Sciatic nerve (tissue), 2 donors: ENCODE results near the gene SNHG17. TPM values are rescaled to one million over a fixed set of nuclear protein-coding genes. Genes with fewer than 3 reads are reported as not detected.
A peak's percentile ranks its signal among the peaks of the same experiment; 100 is the strongest.
"Not testable (repeated sequence)": the region's sequence is repeated elsewhere in the genome, so short reads cannot be mapped to it uniquely, and the experiment has no call there.

ENCODE experiments used
- ATAC-seq: fragments of 200-7000 bp; cut with Tn5 transposase; one replicate; pipeline ENCODE4 v1.9.1; 2020; ENCODE audit warnings: mild to moderate bottlenecking, moderate library complexity
- DNase-seq: peaks from one replicate; pipeline ENCODE4 v3.0.0-alpha.2; 2020; ENCODE audit warnings: low spot score
- intact Hi-C: fragments of 100-400 bp; cut with DNase I; formaldehyde crosslinking; loops from one replicate; pipeline ENCODE4 v1.14.2; 2022
- total RNA-seq: library from RNA; stranded (reverse); fragmentation: NEBNext Ultra II Directional; extraction: Animal tissue kit (Norgen Biotek cat#: 25700); gene quantifications from one replicate; pipeline ENCODE4 v1.2.1, GENCODE V29; 2021
- donor health status: DM: no; HTN: no; CAD: no.
- donor health status: DM: no; HTN: no; CAD: no.

The SNHG17 gene
- total RNA-seq, result 30.8 TPM

- peak; percentile 94 for DNase-seq
- intact Hi-C loops, result no loop called here
- peak; percentile 90 for ATAC-seq
Observed at GRCh38 chr20:38434770-38435554, at the start of gene SNHG17. SNHG17 (minus strand) TSS chr20:38435328.

GRCh38 chr20:38479596-38479995 is 44.5 kb upstream of the SNHG17 start:
- intact Hi-C loops, result no loop called here
- ATAC-seq, result no peak
- DNase-seq, result no peak

- intact Hi-C loops, result no loop called here
- ATAC-seq, result no peak
Observed at GRCh38 chr20:38477747-38478146, 42.6 kb upstream of the SNHG17 start.

GRCh38 chr20:38473367-38473795 is 38.3 kb upstream of the SNHG17 start:
- intact Hi-C loops, result no loop called here
- no peak for ATAC-seq
- no peak for DNase-seq

More at GRCh38 chr20:38477747-38478146, 42.6 kb upstream of the SNHG17 start:
- DNase-seq, result no peak

- peak; percentile 99 for ATAC-seq
Observed at GRCh38 chr20:38472513-38473366, 37.6 kb upstream of the SNHG17 start, which contains the start of gene RALGAPB. RALGAPB (plus strand) TSS chr20:38472843; CDS start chr20:38488433, 15,590 bp downstream.

GRCh38 chr20:38471987-38472512 is 36.9 kb upstream of the SNHG17 start:
- intact Hi-C loops, result no loop called here
- no peak for ATAC-seq
- DNase-seq, result no peak

More at GRCh38 chr20:38472513-38473366, 37.6 kb upstream of the SNHG17 start, which contains the start of gene RALGAPB:
- intact Hi-C loops, result no loop called here
- peak; percentile 99 for DNase-seq

- no peak for DNase-seq
- intact Hi-C loops, result no loop called here
- ATAC-seq, result no peak
Observed at GRCh38 chr20:38471245-38471644, 36.1 kb upstream of the SNHG17 start.

- intact Hi-C loops, result no loop called here
- DNase-seq (no peak), ATAC-seq (no peak)
Observed at GRCh38 chr20:38466983-38467382, 31.9 kb upstream of the SNHG17 start.

GRCh38 chr20:38466171-38466570 is 31.0 kb upstream of the SNHG17 start:
- ATAC-seq (no peak), DNase-seq (no peak)
- intact Hi-C loops, result no loop called here

- not testable (repeated sequence) for DNase-seq, ATAC-seq
Observed at GRCh38 chr20:38461569-38461968, 26.4 kb upstream of the SNHG17 start.

GRCh38 chr20:38461167-38461566 is 26.0 kb upstream of the SNHG17 start:
- ATAC-seq, intact Hi-C loops, DNase-seq: not testable (repeated sequence)

More at GRCh38 chr20:38461569-38461968, 26.4 kb upstream of the SNHG17 start:
- intact Hi-C loops, result not testable (repeated sequence)

- intact Hi-C loops, DNase-seq, ATAC-seq: not testable (repeated sequence)
Observed at GRCh38 chr20:38460631-38461030, 25.5 kb upstream of the SNHG17 start.

- DNase-seq (no peak), ATAC-seq (peak; percentile 62)
- intact Hi-C loops, result no loop called here
Observed at GRCh38 chr20:38460040-38460623, 25.0 kb upstream of the SNHG17 start.

- DNase-seq (no peak), ATAC-seq (no peak)
- intact Hi-C loops, result no loop called here
Observed at GRCh38 chr20:38458314-38458713, 23.2 kb upstream of the SNHG17 start.

GRCh38 chr20:38454556-38455473 is 19.7 kb upstream of the SNHG17 start:
- DNase-seq, result no peak
- no peak for ATAC-seq

GRCh38 chr20:38453941-38454340 is 18.8 kb upstream of the SNHG17 start:
- no peak for DNase-seq

More at GRCh38 chr20:38454556-38455473, 19.7 kb upstream of the SNHG17 start:
- intact Hi-C loops, result no loop called here

GRCh38 chr20:38452880-38453624 is 17.9 kb upstream of the SNHG17 start:
- no peak for ATAC-seq
- DNase-seq, result no peak
- intact Hi-C loops, result no loop called here

More at GRCh38 chr20:38453941-38454340, 18.8 kb upstream of the SNHG17 start:
- no peak for ATAC-seq
- intact Hi-C loops, result no loop called here
